Measurements from ENCODE around the gene ITGAE. TPM values are rescaled to one million over a fixed set of nuclear protein-coding genes. Genes with fewer than 3 reads are reported as not detected.

ITGAE gene
- total RNA-seq, 2 donors from 2014 or later = 9.1 to 12.9 TPM

- TF ChIP-seq CTCF (IDR thresholded peaks at IDR 0.05) (no peak), POLR2A (IDR thresholded peaks at IDR 0.05) (no peak)
- DNase-seq = peak in 2 of 4 donors; percentile 10 to 27
Measured at GRCh38 chr17:3695723-3696411, 105.1 kb downstream of the ITGAE start, which contains the start of gene P2RX5. Gene P2RX5 (minus strand): TSS chr17:3696155. CDS start chr17:3696005, 150 bp downstream.

GRCh38 chr17:3695129-3695722 is 105.8 kb downstream of the ITGAE start:
- no peaks in the 10 kb centered on the region for H3K36me3 ChIP-seq (replicated peaks in 1 of 2; ENCODE audit: insufficient read depth in 1 of 2, low read depth in 2 of 2)
- H3K4me3 ChIP-seq = no peak overlapping the region
- H3K4me1 ChIP-seq = peaks cover 15% of the 10 kb centered on the region
- H3K27ac ChIP-seq = no peak overlapping the region
- intact Hi-C loops (cut with DNase I) = no loop called here
- peak in 1 of 4 donors; percentile 15 for DNase-seq
- H3K9me3 ChIP-seq = no peaks in the 10 kb centered on the region
- H3K27me3 ChIP-seq = peaks cover 0 to 4% of the 10 kb centered on the region in 2 donors
- TF ChIP-seq POLR2A (IDR thresholded peaks at IDR 0.05) (no peak), CTCF (IDR thresholded peaks at IDR 0.05) (no peak)
- 12 to 20% methylated on average over 8 to 17 of the region's 17 CpGs for WGBS, 2 donors
- ATAC-seq = no peak

More at GRCh38 chr17:3695723-3696411, 105.1 kb downstream of the ITGAE start, which contains the start of gene P2RX5:
- Histone ChIP-seq H3K27ac (no peak within 1 kb of the TSS), H3K4me1 (peaks cover 15% of the 10 kb centered on the region), H3K9me3 (no peaks in the 10 kb centered on the region), H3K36me3 (replicated peaks in 1 of 2; ENCODE audit: insufficient read depth in 1 of 2, low read depth in 2 of 2) (no peaks in the 10 kb centered on the region), H3K27me3 (peaks cover 0 to 4% of the 10 kb centered on the region in 2 donors), H3K4me3 (peak within 1 kb of the TSS in 1 of 2 donors; percentile 18)
- 1 to 2% methylated on average over 15 to 34 of the region's 65 CpGs for WGBS, 2 donors
- ATAC-seq = peak; percentile 59
- intact Hi-C loops (cut with DNase I) = no loop called here

GRCh38 chr17:3693829-3694231 is 107.2 kb downstream of the ITGAE start:
- Histone ChIP-seq H3K4me1 (peaks cover 15% of the 10 kb centered on the region), H3K4me3 (no peak overlapping the region), H3K36me3 (replicated peaks in 1 of 2; ENCODE audit: insufficient read depth in 1 of 2, low read depth in 2 of 2) (no peaks in the 10 kb centered on the region), H3K27me3 (peaks cover 0 to 4% of the 10 kb centered on the region in 2 donors), H3K27ac (no peak overlapping the region), H3K9me3 (no peaks in the 10 kb centered on the region)
- ATAC-seq = no peak
- 66 to 70% methylated on average over 9 of the region's 9 CpGs for WGBS, 2 donors
- intact Hi-C loops (cut with DNase I) = no loop called here
- no peak for TF ChIP-seq CTCF (IDR thresholded peaks at IDR 0.05)
- no peak for TF ChIP-seq POLR2A (IDR thresholded peaks at IDR 0.05)
- no peak for DNase-seq

- WGBS, 2 donors = 38 to 41% methylated on average over 4 of the region's 4 CpGs
- Histone ChIP-seq H3K9me3 (no peaks in the 10 kb centered on the region), H3K27me3 (peaks cover 0 to 4% of the 10 kb centered on the region in 2 donors), H3K4me1 (peaks cover 15% of the 10 kb centered on the region), H3K27ac (no peak overlapping the region), H3K4me3 (no peak overlapping the region), H3K36me3 (replicated peaks in 1 of 2; ENCODE audit: insufficient read depth in 1 of 2, low read depth in 2 of 2) (no peaks in the 10 kb centered on the region)
- no peak for DNase-seq
- intact Hi-C loops (cut with DNase I) = no loop called here
- no peak for ATAC-seq
- TF ChIP-seq POLR2A (IDR thresholded peaks at IDR 0.05) (no peak), CTCF (IDR thresholded peaks at IDR 0.05) (no peak)
Measured at GRCh38 chr17:3693141-3693540, 107.8 kb downstream of the ITGAE start.
